Endothelial cell of umbilical vein (primary cell): ENCODE results near the gene CLDN9. TPM values are rescaled to one million over a fixed set of nuclear protein-coding genes. Genes with fewer than 3 reads are reported as not detected.

Experiments
- BruUV-seq: library from RNA; stranded (reverse); fragments of 400-500 nt; replicated peaks from 2 replicates; lab custom pipeline; 2021; lab: Mats Ljungman, UMichigan
- CTCF ChIA-PET: fragments of 300-600, 350-600 bp; sonication (Branson Sonifier 250); formaldehyde crosslinking; loops from one replicate; lab custom pipeline; 2021; ENCODE audit warnings: antibody characterized with exemption, inconsistent platforms; lab: Charles Lee
- POLR2A ChIA-PET: fragments of 300-600, 350-600 bp; sonication (Branson Sonifier 250); formaldehyde crosslinking; loops from one replicate; lab custom pipeline; 2021; ENCODE audit warnings: antibody characterized with exemption, inconsistent platforms; lab: Charles Lee
- DNase-seq: peaks from one replicate; pipeline ENCODE4 v3.0.0-alpha.2; 2011; ENCODE audit warnings: low read depth, low spot score
- FAIRE-seq: peaks from 2 replicates; lab custom pipeline; 2011; peaks lifted over from hg19 to GRCh38; lab: Jason Lieb, UNC
- H2AFZ ChIP-seq: 2 replicates; pipeline ENCODE4 v1.6.0; 2012; ENCODE audit warnings: low read depth, low read length, control low read depth, inconsistent platforms
- H3K27ac ChIP-seq: 2 replicates; pipeline ENCODE4 v1.5.1; 2011; ENCODE audit warnings: low read depth, mild to moderate bottlenecking, control low read depth, low read length, moderate library complexity; ENCODE audit not compliant: insufficient read depth
- H3K27me3 ChIP-seq, 2 experiments: 2 replicates each; pipeline versions ENCODE4 v1.6.0 to v1.6.1; 2011; ENCODE audit warnings: low read length in 2 of 2, mixed read lengths in 1 of 2; ENCODE audit not compliant: control insufficient read depth in 2 of 2, insufficient read depth in 2 of 2
- H3K36me3 ChIP-seq, 2 experiments: 2 replicates in 1 of 2; 3 replicates in 1 of 2; pipeline ENCODE4 v1.5.1; 2011; ENCODE audit warnings: low read length in 2 of 2, mild to moderate bottlenecking in 1 of 2, moderate library complexity in 1 of 2; ENCODE audit not compliant: control insufficient read depth in 2 of 2, insufficient read depth in 2 of 2; ENCODE audit errors: extremely low read depth in 1 of 2
- H3K4me1 ChIP-seq: 3 replicates; pipeline ENCODE4 v1.5.1; 2011; ENCODE audit warnings: mild to moderate bottlenecking, low read length; ENCODE audit not compliant: control insufficient read depth, insufficient read depth; ENCODE audit errors: extremely low read depth
- H3K4me2 ChIP-seq: 2 replicates; pipeline ENCODE4 v1.6.1; 2011; ENCODE audit warnings: low read length, control low read depth, mixed read lengths; ENCODE audit not compliant: insufficient read depth
- H3K4me3 ChIP-seq, 3 experiments: fragments of 200-600 bp in 1 of 3; sonication (generic), shearing (Covaris generic) in 1 of 3; replicated peaks in 1 of 3; 2 replicates each; pipeline ENCODE4 v1.5.1; 2011 to 2016; ENCODE audit warnings: control low read depth in 3 of 3, low read length in 3 of 3, mild to moderate bottlenecking in 2 of 3, inconsistent platforms in 1 of 3, low read depth in 1 of 3, moderate library complexity in 1 of 3; ENCODE audit not compliant: insufficient read depth in 1 of 3
- H3K79me2 ChIP-seq: 2 replicates; pipeline ENCODE4 v1.6.0; 2012; ENCODE audit warnings: low read length, inconsistent platforms; ENCODE audit not compliant: control insufficient read depth, insufficient read depth
- H3K9ac ChIP-seq: replicated peaks from 2 replicates; pipeline ENCODE3; 2011; ENCODE audit warnings: low read length, control low read depth; ENCODE audit not compliant: insufficient read depth; ENCODE audit errors: extremely low read depth
- H3K9me1 ChIP-seq: replicated peaks from 3 replicates; pipeline ENCODE4 v1.6.0; 2011; ENCODE audit warnings: mild to moderate bottlenecking, low read length; ENCODE audit not compliant: control insufficient read depth, insufficient read depth; ENCODE audit errors: extremely low read depth
- H3K9me3 ChIP-seq: replicated peaks from 2 replicates; pipeline ENCODE4 v1.5.1; 2012; ENCODE audit warnings: low read length, inconsistent platforms; ENCODE audit not compliant: control insufficient read depth, insufficient read depth
- H4K20me1 ChIP-seq: replicated peaks from 2 replicates; pipeline ENCODE3; 2011; ENCODE audit warnings: mild to moderate bottlenecking, low read length; ENCODE audit not compliant: control insufficient read depth, insufficient read depth; ENCODE audit errors: extremely low read depth
- CTCF ChIP-seq, 2 donors: IDR thresholded peaks; 1 replicate in 1 of 2; 2 replicates in 1 of 2; pipeline ENCODE4 v1.5.1; 2011; ENCODE audit warnings: low read length in 2 of 2, mild to moderate bottlenecking in 2 of 2, moderate library complexity in 2 of 2, control low read depth in 1 of 2, inconsistent platforms in 1 of 2, low read depth in 1 of 2; ENCODE audit not compliant: insufficient read depth in 1 of 2; ENCODE audit errors: extremely low read depth in 1 of 2
- EZH2 ChIP-seq: IDR thresholded peaks from 2 replicates; pipeline ENCODE4 v1.6.1; 2012; ENCODE audit warnings: borderline replicate concordance, low read depth, mild to moderate bottlenecking, moderate library complexity, low read length, inconsistent platforms; ENCODE audit not compliant: severe bottlenecking
- FOS ChIP-seq: IDR thresholded peaks from 2 replicates; pipeline ENCODE4 v1.6.1; 2011; ENCODE audit warnings: mild to moderate bottlenecking, low read length, moderate library complexity, borderline replicate concordance; ENCODE audit not compliant: insufficient read depth
- JUN ChIP-seq: IDR thresholded peaks from 2 replicates; pipeline ENCODE4 v1.6.1; 2011; ENCODE audit warnings: borderline replicate concordance, low read depth; ENCODE audit not compliant: insufficient read length, insufficient read depth
- MAX ChIP-seq: IDR thresholded peaks from 2 replicates; pipeline ENCODE4 v1.6.1; 2011; ENCODE audit not compliant: insufficient read depth, insufficient read length
- MYC ChIP-seq: IDR thresholded peaks from one replicate; pipeline ENCODE4 v1.6.1; 2011; ENCODE audit warnings: mild to moderate bottlenecking, low read depth, low read length
- POLR2A ChIP-seq: IDR thresholded peaks from 2 replicates; pipeline ENCODE4 v1.6.1; 2012; ENCODE audit warnings: low read depth, mild to moderate bottlenecking, control low read depth, low read length
- POLR2AphosphoS5 ChIP-seq: IDR thresholded peaks from 2 replicates; pipeline ENCODE4 v1.6.1; 2012; ENCODE audit warnings: low read depth, mild to moderate bottlenecking, control low read depth, low read length, moderate library complexity; ENCODE audit not compliant: insufficient read depth
- dilution Hi-C: fragments of 300-500 bp; cut with MboI; formaldehyde crosslinking; loops from one replicate; pipeline ENCODE4 v1.15.0; 2019; ENCODE audit warnings: low sequenced_read_pairs; ENCODE audit not compliant: extremely low pct_ligation_motif_present
- intact Hi-C: fragments of 100-400 bp; cut with micrococcal nuclease; formaldehyde crosslinking; loops from one replicate; pipeline ENCODE4 v1.10.0; 2022
- polyA plus RNA-seq, 4 experiments: library from polyadenylated mRNA; depleted of rRNA in 3 of 4; stranded (reverse) in 3 of 4; unstranded in 1 of 4; fragments of >200 nt; gene quantifications; 2 replicates each; pipeline versions ENCODE4 v1.2.1 to v1.2.3, GENCODE V29; 2011 to 2012; ENCODE audit warnings: missing spikeins in 1 of 4
- total RNA-seq: library from RNA; stranded (reverse); gene quantifications from 2 replicates; pipeline ENCODE4 v1.2.3, GENCODE V29; 2021

CLDN9 gene
- total and polyA plus RNA-seq, 2 donors (not counting 3 experiments of a cell fraction or from before 2014, with no cell fraction given) = 0.06 TPM; not detected in 1

GRCh38 chr16:2964475-2965336 is 48.0 kb upstream of the CLDN9 start:
- H3K4me2 ChIP-seq = no peak overlapping the region
- no peak for DNase-seq
- CTCF ChIA-PET = no interaction called here
- H2AFZ ChIP-seq = no peak overlapping the region
- H3K9me3 ChIP-seq = no peaks in the 10 kb centered on the region
- no peak overlapping the region for H3K9ac ChIP-seq
- peaks cover 3% of the 10 kb centered on the region for H3K79me2 ChIP-seq
- intact Hi-C loops (no loop called here), dilution Hi-C loops (no loop called here)
- no peak overlapping the region for H3K27ac ChIP-seq
- POLR2A ChIA-PET = no interaction called here
- H3K4me3 ChIP-seq = no peak overlapping the region
- H3K9me1 ChIP-seq = no peaks in the 10 kb centered on the region
- H3K27me3 ChIP-seq = peaks cover 29 to 55% of the 10 kb centered on the region in 2 experiments
- H3K4me1 ChIP-seq = peaks cover 10% of the 10 kb centered on the region
- no peak for TF ChIP-seq POLR2A
- TF ChIP-seq EZH2 = peak; percentile 91
- TF ChIP-seq MAX = no peak
- TF ChIP-seq POLR2AphosphoS5 = no peak
- TF ChIP-seq CTCF (IDR thresholded peaks at IDR 0.05; ENCODE audit: extremely low read depth in 1 of 2, insufficient read depth in 1 of 2, low read depth in 1 of 2, low read length in 2 of 2) = no peak
- TF ChIP-seq MYC = no peak
- no peak for TF ChIP-seq FOS
- TF ChIP-seq JUN = no peak
- no peak for FAIRE-seq
- H4K20me1 ChIP-seq = no peaks in the 10 kb centered on the region
- no peaks in the 10 kb centered on the region for H3K36me3 ChIP-seq
- no TSS peak for BruUV-seq
